RWPE1 (cell line): ENCODE data around the gene SHB.

ENCODE experiments used
- CTCF ChIA-PET: fragments of 350-600 bp; sonication (Branson Sonifier 250); formaldehyde crosslinking; extraction: SDS; loops from one replicate; lab custom pipeline; 2021; lab: Yijun Ruan, JAX
- POLR2A ChIA-PET: fragments of 400-600 bp; formaldehyde crosslinking; extraction: SDS; loops from one replicate; lab custom pipeline; 2020; ENCODE audit warnings: antibody characterized with exemption; ENCODE audit not compliant: low non-redundant PET; lab: Yijun Ruan, JAX
- DNase-seq: peaks from one replicate; pipeline ENCODE4 v3.0.0; 2012; ENCODE audit warnings: low spot score
- H3K27ac ChIP-seq: fragments of 450-650 bp; 2 replicates; pipeline ENCODE4 v1.5.1; 2017
- TF ChIP-seq, protein P1 (sequence below): fragments of 450-650 bp; conservative IDR thresholded peaks from 2 replicates; pipeline ENCODE4 v1.5.1; 2017; ENCODE audit warnings: low read depth, mild to moderate bottlenecking

SHB gene

DNA sequence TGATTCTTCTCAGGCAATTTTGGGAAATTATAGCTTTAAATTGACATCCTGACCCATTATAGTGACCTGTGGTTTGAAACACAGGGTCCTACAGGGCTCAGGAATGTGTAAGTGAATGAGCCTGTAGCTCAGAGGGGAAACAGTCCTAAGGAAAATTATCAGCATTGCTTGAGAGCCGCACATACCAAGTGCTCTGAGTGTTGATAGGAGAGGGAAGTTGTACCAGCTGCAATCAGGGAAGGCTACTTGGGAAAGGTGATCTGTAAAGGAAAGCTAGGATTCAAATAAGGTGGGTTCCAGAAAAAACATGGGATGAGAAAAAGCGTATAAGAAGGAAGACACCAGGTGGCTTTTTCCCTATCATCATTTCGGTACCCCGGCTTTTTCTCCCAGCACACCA lies 160.7 kb downstream of the SHB start:
- DNase-seq = no peak
- CTCF ChIA-PET = interaction anchor here (0.6 kb wide), 3 partner anchors 67 to 355 kb away, joined by 3 read pairs; no protein-coding TSS in a partner anchor
- H3K27ac ChIP-seq = no peak overlapping the region
- TF ChIP-seq, protein P1, sequence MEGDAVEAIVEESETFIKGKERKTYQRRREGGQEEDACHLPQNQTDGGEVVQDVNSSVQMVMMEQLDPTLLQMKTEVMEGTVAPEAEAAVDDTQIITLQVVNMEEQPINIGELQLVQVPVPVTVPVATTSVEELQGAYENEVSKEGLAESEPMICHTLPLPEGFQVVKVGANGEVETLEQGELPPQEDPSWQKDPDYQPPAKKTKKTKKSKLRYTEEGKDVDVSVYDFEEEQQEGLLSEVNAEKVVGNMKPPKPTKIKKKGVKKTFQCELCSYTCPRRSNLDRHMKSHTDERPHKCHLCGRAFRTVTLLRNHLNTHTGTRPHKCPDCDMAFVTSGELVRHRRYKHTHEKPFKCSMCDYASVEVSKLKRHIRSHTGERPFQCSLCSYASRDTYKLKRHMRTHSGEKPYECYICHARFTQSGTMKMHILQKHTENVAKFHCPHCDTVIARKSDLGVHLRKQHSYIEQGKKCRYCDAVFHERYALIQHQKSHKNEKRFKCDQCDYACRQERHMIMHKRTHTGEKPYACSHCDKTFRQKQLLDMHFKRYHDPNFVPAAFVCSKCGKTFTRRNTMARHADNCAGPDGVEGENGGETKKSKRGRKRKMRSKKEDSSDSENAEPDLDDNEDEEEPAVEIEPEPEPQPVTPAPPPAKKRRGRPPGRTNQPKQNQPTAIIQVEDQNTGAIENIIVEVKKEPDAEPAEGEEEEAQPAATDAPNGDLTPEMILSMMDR = no peak
- POLR2A ChIA-PET = no interaction called here

DNA sequence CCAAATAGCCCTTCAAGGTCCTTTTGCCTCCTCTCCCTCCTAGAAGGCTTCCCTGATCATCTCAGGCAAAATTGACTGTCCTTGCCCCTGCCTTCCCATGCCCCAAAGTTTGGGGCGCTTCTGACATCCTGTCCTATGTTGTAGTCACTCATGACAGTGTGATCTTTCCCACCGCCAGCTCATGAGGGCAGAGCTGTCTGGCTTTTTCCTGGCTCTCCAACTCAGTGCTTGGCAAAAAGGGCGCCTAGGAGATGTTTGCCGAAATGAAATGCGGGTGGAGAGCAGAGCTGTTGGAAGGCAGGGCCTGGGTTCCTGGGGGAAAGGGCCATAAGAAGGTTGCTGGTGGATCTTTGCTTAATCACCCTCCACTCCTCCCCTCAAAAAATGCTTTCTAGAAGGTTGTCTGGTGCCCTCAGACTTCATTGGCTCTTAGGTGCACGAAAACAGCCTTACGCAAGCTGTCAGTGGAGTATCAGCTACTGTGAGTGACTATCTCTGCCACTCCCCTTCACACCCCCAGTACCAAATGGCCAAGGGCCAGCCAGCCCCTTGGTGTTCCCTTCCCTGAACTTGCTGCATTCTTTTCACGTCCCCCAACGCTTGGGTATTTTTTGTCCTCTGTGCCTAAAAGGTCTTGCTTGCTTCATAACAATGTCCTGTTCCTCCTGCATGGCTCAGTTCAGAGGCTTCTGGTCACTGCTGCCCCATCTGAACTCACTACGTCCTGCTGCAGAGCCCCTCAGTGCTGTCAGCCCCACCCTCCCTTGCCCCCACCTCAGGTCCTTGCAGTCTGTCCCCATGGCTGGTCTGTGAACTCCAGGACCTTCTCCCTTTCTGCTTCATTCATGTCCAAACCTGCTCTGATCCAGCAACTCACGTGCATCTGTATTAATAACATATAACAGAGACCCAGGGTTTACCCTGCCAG lies 162.5 kb downstream of the SHB start:
- TF ChIP-seq, protein P1 = no peak
- ChIA-PET POLR2A (no interaction called here), CTCF (interaction anchor here (0.5 kb wide), 1 partner anchor 478 kb away, joined by 4 read pairs; no protein-coding TSS in a partner anchor)
- H3K27ac ChIP-seq = 0 out of 2 replicates have a peak overlapping the region, but pooled peaks have one; percentile 5
- no peak for DNase-seq

DNA sequence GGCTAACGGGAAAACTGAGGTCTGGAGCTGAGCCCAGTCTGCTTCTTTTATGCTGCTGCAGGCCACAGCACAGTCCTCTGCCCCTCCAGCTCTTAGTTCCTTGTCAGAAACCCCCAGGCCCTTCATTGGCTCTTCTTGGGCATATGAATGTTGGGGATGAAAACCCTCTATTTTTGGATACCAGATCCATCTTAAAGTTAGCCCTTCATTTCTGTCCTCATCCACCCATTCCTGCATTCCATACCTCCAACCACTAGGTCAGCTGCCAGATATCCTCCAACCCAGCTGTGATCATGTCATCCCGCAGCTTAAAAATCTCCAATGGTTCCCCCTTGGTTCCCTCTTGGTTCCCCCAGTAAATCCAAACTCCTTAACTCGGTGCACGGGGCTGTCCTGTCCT lies 163.3 kb downstream of the SHB start:
- ChIA-PET CTCF (interaction anchor here (0.5 to 2.5 kb wide), 3 partner anchors 8 to 480 kb away, joined by 3 to 6 read pairs (median 4); no protein-coding TSS in a partner anchor), POLR2A (interaction anchor here (0.6 kb wide), 1 partner anchor 34 kb away, joined by 4 read pairs; no protein-coding TSS in a partner anchor)

DNA sequence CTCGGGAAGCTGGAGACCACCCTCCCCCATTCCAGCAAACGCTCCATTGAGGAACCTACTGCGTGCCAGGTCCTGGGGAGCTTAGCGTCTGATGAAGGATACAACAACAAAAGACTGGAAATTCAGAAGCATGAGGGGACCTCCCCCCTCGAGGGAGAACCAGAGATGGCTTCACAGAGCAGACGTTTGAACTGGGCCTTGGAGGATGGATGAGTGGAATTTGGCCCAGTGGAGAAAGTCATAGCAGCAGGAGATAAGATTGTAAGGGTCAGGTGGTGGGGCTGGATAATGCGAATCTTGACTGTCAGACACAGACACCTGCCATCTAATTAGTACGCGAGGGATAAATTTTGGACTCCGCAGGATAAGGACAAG lies 163.9 kb downstream of the SHB start:
- peak overlapping the region; percentile 93 for H3K27ac ChIP-seq

More for the DNA sequence above, 163.3 kb downstream of the SHB start:
- H3K27ac ChIP-seq = no peak overlapping the region
- TF ChIP-seq, protein P1 = no peak
- no peak for DNase-seq

DNA sequence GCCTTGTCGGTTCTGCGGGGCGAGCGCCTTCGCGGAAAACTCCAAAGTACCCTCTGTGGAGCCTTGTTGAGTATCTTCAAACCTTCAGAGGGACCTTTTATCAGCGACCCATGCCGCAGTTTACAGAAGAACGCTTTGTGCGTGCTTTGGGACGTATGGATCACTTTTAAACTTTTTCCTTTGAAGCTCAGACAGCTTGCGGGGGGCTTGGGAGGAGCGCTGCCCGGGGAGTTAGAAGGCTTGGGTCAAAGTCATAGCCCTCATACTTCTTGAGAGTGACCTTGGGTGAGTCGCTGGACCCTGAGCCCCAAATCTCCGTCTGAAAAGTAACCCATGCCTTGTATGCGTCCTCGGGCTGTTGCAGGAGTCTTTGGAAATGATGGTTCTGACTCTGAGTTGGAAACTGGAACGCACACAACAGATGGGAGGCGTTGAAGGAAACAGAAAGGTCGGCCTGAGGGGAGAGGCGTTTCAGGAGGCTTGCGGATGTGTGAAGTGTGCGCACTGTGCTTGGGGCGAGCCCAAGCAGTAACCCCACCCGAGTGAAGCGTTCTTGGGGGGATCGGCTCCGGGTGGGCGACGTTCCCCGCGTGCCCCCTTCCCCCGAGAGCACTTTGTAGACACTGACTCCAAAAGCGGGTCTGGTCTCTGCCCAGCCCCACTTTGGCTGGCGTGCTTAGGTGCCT lies 164.4 kb downstream of the SHB start:
- peak; percentile 56 for DNase-seq
- TF ChIP-seq, protein P1 = peak; percentile 49
- POLR2A ChIA-PET = no interaction called here
- CTCF ChIA-PET = interaction anchor here (0.6 to 2.5 kb wide), 7 partner anchors 9 to 883 kb away, joined by 3 to 6 read pairs (median 3); no protein-coding TSS in a partner anchor
- H3K27ac ChIP-seq = peak overlapping the region; percentile 93

More for the DNA sequence above, 163.9 kb downstream of the SHB start:
- no peak for DNase-seq
- CTCF ChIA-PET = interaction anchor here (0.7 to 2.5 kb wide), 3 partner anchors 9 to 481 kb away, joined by 3 to 6 read pairs (median 4); no protein-coding TSS in a partner anchor
- POLR2A ChIA-PET = interaction anchor here (0.6 kb wide), 1 partner anchor 34 kb away, joined by 4 read pairs; no protein-coding TSS in a partner anchor
- TF ChIP-seq, protein P1 = no peak
